ENCODE results near the gene HSPB8.

The HSPB8 gene

DNA sequence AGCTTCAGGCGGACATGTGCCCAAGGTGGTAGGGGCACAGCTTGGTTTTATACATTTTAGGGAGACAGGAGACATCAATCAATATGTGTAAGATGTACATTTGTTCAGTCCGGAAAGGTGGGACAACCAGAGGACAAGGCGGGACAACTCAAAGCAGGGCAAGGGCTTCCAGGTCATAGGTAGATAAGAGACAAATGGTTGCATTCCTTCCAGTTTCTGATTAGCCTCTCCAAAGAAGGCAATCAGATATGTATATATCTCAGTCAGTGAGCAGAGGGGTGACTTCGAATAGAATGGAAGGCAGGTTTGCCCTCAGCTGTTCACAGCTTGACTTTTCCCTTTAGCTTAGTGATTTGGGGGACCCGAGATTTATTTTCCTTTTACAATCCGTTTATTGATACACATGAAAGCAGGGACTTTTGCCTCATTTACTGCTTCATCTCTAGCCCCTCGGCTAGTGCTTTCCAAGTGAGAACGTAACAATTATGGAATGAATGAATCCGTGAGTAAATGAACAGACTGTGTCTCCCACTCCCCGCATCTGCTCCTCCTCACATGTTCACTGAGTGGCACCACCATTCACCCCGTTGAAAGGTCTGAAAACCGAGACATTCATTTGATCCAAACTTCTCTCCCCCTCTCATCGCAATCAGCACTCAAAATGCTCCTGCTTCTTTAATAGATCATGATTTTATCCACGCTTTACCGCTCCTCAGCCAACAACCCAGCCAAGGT, 6.9 kb upstream of the HSPB8 start:
- ATAC-seq (ENCODE audit: insufficient read depth, low read depth) (no peak), DNase-seq (no peak)

GRCh38 chr12:119175081-119175480, 3.6 kb upstream of the HSPB8 start:
- Histone ChIP-seq H4K20me1 (ENCODE audit: insufficient read depth, low read length) (no peaks in the 10 kb centered on the region), H3K4me1 (ENCODE audit: insufficient read depth, low read length) (no peaks in the 10 kb centered on the region), H2AFZ (ENCODE audit: low read depth, low read length) (no peak overlapping the region), H3K79me2 (ENCODE audit: insufficient read depth, low read length) (no peaks in the 10 kb centered on the region), H3K4me3 (ENCODE audit: low read depth in 1 of 2, low read length in 2 of 2) (no peak overlapping the region), H3K36me3 (ENCODE audit: insufficient read depth, low read length) (no peaks in the 10 kb centered on the region), H3K27ac (ENCODE audit: low read length) (no peak overlapping the region), H3K4me2 (ENCODE audit: insufficient read depth, low read length) (no peak overlapping the region), H3K9me3 (ENCODE audit: insufficient read depth, low read length, severe bottlenecking) (no peaks in the 10 kb centered on the region), H3K27me3 (ENCODE audit: insufficient read depth, low read length, poor library complexity) (no peaks in the 10 kb centered on the region), H3K9ac (ENCODE audit: low read depth, low read length) (no peak overlapping the region)
- DNase-seq = no peak
- no peak for ATAC-seq (ENCODE audit: insufficient read depth, low read depth)
- TF ChIP-seq CTCF (IDR thresholded peaks at IDR 0.05; ENCODE audit: borderline replicate concordance, extremely low read depth, low read length, poor library complexity, severe bottlenecking) = no peak
- TF ChIP-seq EZH2 (IDR thresholded peaks at IDR 0.05; ENCODE audit: borderline replicate concordance, low read depth, low read length, severe bottlenecking) = no peak

More for the DNA sequence above, 6.9 kb upstream of the HSPB8 start:
- Histone ChIP-seq H2AFZ (ENCODE audit: low read depth, low read length) (no peak overlapping the region), H3K4me2 (ENCODE audit: insufficient read depth, low read length) (no peak overlapping the region), H3K79me2 (ENCODE audit: insufficient read depth, low read length) (no peaks in the 10 kb centered on the region), H4K20me1 (ENCODE audit: insufficient read depth, low read length) (no peaks in the 10 kb centered on the region), H3K4me3 (ENCODE audit: low read depth in 1 of 2, low read length in 2 of 2) (no peak overlapping the region), H3K4me1 (ENCODE audit: insufficient read depth, low read length) (no peaks in the 10 kb centered on the region), H3K27ac (ENCODE audit: low read length) (no peak overlapping the region), H3K9ac (ENCODE audit: low read depth, low read length) (no peak overlapping the region), H3K27me3 (ENCODE audit: insufficient read depth, low read length, poor library complexity) (no peaks in the 10 kb centered on the region), H3K9me3 (ENCODE audit: insufficient read depth, low read length, severe bottlenecking) (no peaks in the 10 kb centered on the region), H3K36me3 (ENCODE audit: insufficient read depth, low read length) (no peaks in the 10 kb centered on the region)
- no peak for TF ChIP-seq EZH2 (IDR thresholded peaks at IDR 0.05; ENCODE audit: borderline replicate concordance, low read depth, low read length, severe bottlenecking)
- no peak for TF ChIP-seq CTCF (IDR thresholded peaks at IDR 0.05; ENCODE audit: borderline replicate concordance, extremely low read depth, low read length, poor library complexity, severe bottlenecking)

DNA sequence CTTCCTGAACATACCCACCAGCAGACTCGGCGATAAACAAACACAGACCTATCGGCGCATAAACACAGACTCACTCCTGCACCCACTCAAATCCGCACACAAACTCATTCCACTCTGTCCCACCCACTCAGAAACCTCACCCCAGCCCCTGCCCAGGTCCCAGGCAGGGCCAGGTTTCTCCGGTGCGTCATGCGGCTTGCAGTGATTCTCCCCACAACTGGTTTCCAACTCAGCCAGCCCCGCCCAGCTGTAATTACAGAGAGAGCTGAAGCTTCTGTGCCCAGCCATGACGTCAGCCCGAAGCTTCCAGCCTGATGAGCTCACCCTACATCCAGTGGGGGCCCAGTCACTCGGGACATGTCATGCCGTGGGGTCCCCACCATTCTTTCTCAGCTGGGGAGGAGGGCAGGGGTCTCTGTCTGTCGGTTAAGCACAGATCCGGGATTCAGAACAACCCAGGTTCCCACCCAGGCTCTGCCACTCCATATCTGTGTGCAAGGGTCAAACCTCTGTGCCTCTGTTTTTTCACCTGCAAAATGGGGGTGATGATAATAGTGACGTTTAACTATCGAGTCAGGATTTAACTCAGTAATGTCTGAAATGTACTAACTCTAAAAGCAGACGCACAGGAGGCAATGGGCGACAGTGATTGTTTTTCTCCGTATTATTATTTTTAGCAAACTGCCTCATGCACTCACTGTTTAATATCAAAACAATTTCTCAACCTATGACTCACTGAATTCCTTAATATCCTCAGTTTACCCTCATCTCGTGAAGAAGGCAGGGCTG, 2.3 kb upstream of the HSPB8 start:
- H3K27me3 ChIP-seq (ENCODE audit: insufficient read depth, low read length, poor library complexity) = no peaks in the 10 kb centered on the region
- H3K4me2 ChIP-seq (ENCODE audit: insufficient read depth, low read length) = no peak overlapping the region
- no peak overlapping the region for H2AFZ ChIP-seq (ENCODE audit: low read depth, low read length)
- H4K20me1 ChIP-seq (ENCODE audit: insufficient read depth, low read length) = no peaks in the 10 kb centered on the region
- TF ChIP-seq EZH2 (IDR thresholded peaks at IDR 0.05; ENCODE audit: borderline replicate concordance, low read depth, low read length, severe bottlenecking) (no peak), CTCF (IDR thresholded peaks at IDR 0.05; ENCODE audit: borderline replicate concordance, extremely low read depth, low read length, poor library complexity, severe bottlenecking) (no peak)
- ATAC-seq (ENCODE audit: insufficient read depth, low read depth) (no peak), DNase-seq (no peak)
- H3K4me1 ChIP-seq (ENCODE audit: insufficient read depth, low read length) = no peaks in the 10 kb centered on the region
- H3K27ac ChIP-seq (ENCODE audit: low read length) = no peak overlapping the region
- no peaks in the 10 kb centered on the region for H3K36me3 ChIP-seq (ENCODE audit: insufficient read depth, low read length)
- H3K9ac ChIP-seq (ENCODE audit: low read depth, low read length) = no peak overlapping the region
- H3K4me3 ChIP-seq (ENCODE audit: low read depth in 1 of 2, low read length in 2 of 2) = no peak overlapping the region
- no peaks in the 10 kb centered on the region for H3K9me3 ChIP-seq (ENCODE audit: insufficient read depth, low read length, severe bottlenecking)
- H3K79me2 ChIP-seq (ENCODE audit: insufficient read depth, low read length) = no peaks in the 10 kb centered on the region

All from DND-41 (cell line).